GM19468 (cell line): ENCODE results near the gene USP37.

Experiments used
- ATAC-seq: cut with Tn5 transposase; IDR thresholded peaks from one replicate; pipeline ENCODE4 v1.9.1; 2021; ENCODE audit warnings: mild to moderate bottlenecking, moderate library complexity, moderate number of reproducible peaks; ENCODE audit not compliant: unreplicated experiment; ENCODE audit errors: extremely low read depth

The USP37 gene

DNA sequence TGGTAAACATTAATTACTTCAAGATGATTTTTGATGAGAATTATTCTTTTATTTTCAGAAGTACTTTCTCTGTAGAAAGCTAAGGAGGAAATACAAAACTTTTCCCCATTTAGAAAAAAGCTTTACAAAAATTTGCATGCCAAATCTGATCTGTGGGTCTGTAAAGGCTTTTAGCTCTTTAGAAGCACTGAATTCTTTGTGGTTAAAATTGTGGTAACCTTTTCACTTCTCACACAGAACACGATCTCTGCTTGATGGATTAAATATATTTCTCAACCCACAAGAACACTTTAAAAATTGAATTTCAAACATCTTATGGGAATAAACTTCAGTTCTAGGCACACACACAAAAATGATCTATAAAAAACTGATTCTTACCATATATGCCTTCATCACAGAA is 85.5 kb downstream of the USP37 start:
- no peak for ATAC-seq

DNA sequence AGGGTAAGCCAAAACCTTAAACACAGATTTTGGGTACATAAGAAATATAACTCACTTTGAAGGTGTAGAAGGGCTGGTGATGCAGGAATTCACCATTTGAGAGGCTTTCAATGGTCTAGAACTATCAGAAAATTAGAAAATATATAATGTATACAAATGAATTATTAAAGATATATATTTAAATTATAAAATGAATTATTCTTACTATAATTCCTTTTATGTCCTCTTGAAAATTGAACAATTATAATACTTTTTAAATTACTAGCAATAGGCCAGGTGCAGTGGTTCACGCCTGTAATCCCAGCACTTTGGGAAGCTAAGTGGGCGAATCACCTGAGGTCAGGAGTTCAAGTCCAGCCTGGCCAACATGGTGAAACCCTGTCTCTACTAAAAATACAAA is 88.6 kb downstream of the USP37 start:
- ATAC-seq: no peak

DNA sequence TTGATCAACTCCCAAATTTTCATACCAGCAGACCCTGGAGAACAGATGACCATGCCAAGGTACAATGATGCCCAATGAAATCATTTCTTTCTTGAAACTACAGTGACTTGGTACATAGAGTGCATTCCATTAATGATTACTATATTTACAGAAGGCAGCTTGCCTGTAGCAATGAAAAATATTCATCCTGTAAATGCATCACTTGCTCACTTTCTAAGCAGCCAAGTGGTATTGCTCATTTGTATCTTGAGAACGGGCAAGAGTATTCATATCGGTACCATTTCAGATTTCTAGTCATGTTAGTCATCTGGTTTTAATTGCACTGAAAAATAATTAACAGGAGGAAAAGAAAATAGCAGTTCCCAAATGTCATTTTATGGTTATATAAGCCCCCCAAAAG is 89.6 kb downstream of the USP37 start:
- no peak for ATAC-seq

DNA sequence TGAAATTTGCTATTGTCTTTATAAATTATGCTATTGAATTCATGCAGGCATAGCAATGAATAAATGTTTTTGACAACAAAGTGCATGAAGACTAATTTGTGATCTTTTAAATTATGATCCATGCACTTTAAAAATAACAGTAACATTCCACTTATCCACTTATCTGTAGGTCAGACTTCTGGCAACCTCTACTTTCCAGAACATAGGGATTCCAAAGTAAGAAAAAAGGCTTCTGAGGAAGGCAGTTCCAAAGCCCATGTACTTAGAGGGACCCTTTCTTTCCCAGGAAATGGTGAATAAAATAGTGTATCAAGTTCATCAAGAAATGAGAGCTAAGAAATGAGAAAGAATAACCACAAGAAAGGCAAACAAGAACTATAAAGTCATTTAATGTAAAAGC is 90.9 kb downstream of the USP37 start:
- no peak for ATAC-seq

DNA sequence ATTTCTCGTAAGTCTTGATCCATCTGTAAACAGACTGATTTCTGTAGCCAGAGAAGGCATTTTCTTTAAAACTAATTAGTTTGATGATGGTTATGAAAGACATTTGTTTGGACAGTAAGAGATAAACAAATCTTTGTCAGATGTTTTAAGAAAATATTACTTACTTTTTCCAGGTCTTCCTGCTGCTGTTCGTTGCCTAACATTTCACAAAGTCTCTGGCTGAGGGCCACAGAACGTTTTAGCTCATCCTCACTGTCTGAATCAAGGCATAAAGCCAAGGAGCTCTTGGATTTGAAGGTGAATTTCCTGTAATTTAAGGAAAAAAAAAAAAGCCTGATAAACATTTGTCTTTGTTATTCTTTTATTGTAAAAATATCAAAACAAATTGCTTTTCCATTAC is 91.5 kb downstream of the USP37 start:
- ATAC-seq: no peak

- no peak for ATAC-seq
These were observed 93.6 kb downstream of the USP37 start for GRCh38 chr2:218474527-218474926.

- ATAC-seq: no peak
These were observed 95.2 kb downstream of the USP37 start for GRCh38 chr2:218472988-218473387.

DNA sequence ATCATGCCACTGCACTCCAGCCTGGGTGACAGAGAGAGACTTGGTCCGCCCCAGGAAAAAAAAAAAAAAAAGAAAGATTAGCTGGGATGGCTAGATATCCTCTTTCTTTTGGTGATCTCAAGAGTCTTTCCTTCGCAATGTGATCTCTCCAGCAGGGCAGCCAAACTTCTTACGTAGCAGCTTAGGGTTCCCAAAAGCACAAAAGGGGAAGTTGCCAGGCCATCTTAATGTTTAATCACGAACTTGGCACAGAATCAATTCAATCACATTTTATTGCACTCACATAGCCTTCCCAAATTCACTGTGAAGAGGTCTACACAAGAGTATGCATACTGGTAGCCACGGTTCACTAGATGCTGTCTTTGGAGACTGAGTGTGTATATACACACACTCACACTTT is 96.2 kb downstream of the USP37 start:
- no peak for ATAC-seq

- ATAC-seq: no peak
These were observed 97.1 kb downstream of the USP37 start for GRCh38 chr2:218471036-218471435.

DNA sequence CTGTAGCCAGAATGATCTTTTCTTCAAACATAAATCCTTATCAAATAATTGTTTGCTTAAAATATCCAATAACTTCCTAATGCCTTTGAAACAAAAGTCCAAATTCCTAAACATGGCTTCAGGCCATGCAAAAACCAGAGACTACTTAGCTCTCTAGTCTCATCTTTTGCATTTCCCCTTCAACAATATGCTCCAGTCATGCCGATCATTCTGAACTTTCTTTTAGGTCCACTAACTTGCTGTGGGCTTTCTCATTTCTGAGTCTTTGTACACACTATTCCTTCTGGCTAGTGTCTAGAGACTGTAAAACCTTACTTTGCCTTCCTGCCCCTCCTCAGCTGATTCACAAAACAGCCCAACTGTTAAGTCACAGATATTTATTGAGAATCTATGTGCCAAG is 97.7 kb downstream of the USP37 start:
- no peak for ATAC-seq

DNA sequence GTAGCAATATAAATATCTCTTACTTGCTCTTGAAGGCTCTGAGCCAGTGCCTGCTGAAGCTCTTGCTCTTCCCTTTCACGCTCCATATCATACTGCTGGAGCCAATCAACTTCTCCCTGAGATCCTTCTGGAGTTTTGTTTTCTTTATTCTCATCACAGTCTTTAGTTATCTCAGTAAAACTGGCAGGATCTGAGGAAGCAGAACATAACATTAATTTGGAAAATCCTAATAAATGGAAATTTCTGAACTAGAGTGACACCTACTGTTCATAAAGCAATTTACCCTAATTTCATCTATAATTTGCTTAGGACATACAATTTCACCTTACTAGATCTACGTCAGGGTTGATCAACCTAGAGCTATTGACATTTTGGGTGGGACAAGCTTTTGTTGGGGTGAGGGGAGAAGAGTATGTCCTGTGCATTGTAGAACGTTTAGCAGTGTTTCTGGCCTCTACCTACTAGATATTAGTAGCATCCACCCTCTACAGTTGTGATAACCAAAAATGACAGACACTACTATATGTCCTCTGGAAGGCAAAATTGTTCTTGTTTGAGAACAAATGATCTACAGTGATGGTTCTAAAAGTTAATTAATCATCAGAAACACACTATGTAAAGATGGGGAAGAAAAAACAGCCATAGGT is 102.0 kb downstream of the USP37 start:
- no peak for ATAC-seq

- ATAC-seq: no peak
These were observed 109.6 kb downstream of the USP37 start for GRCh38 chr2:218458598-218458997.

GRCh38 chr2:218456849-218457248 is 111.3 kb downstream of the USP37 start:
- no peak for ATAC-seq

DNA sequence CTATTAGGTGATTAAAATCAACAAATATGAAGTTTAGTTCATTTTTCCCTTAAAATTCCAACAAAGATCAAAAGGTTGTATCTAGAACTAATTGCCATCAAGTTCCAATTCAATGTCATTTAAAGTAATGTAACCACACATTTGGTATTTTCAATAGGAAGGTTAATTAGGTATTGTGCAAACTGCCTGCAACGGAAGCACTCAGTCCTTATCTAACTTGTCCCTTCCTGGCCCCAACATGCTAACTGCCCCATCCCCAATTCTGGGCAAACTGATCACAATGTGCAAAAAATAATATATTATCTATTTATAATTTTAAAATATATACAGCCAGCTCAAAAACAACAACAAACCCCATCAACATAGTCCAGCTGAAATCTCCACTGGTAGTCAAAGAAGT is 116.1 kb downstream of the USP37 start:
- ATAC-seq: no peak

DNA sequence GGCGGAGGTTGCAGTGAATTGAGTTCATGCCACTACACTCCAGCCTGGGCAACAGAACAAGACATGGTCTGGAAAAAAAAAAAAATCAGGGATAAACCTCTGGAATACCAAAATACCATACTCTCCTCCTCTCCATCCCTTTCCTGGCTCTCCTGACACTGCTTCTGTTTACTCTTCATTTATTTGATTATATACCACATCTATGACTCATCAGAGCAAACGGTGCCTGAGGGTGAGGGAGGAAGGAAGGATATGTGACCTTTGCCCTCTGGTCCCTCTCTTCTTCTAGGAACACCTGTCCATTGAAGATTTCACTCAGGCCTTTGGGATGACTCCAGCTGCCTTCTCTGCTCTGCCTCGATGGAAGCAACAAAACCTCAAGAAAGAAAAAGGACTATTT is 119.2 kb downstream of the USP37 start:
- ATAC-seq: no peak

- no peak for ATAC-seq
These were observed 121.1 kb downstream of the USP37 start for GRCh38 chr2:218447072-218447471.

DNA sequence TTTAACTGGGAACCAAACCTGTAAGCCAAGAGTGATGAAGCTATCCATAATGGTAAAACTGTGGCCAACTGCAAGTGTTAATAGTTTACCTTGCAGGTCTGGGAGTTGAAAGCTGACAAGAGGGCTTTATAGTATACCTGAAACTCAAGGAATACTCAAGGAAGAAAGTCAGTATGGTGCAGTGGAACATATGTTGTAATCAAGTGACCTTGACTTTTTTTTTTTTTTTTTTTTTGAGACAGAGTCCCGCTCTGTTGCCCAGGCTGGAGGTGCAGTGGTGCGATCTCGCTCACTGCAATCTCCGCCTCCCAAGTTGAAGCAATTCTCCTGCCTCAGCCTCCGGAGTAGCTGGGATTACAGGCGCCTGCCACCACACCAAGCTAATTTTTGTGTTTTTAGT is 121.6 kb downstream of the USP37 start:
- no peak for ATAC-seq

GRCh38 chr2:218445602-218446001 is 122.5 kb downstream of the USP37 start:
- no peak for ATAC-seq

DNA sequence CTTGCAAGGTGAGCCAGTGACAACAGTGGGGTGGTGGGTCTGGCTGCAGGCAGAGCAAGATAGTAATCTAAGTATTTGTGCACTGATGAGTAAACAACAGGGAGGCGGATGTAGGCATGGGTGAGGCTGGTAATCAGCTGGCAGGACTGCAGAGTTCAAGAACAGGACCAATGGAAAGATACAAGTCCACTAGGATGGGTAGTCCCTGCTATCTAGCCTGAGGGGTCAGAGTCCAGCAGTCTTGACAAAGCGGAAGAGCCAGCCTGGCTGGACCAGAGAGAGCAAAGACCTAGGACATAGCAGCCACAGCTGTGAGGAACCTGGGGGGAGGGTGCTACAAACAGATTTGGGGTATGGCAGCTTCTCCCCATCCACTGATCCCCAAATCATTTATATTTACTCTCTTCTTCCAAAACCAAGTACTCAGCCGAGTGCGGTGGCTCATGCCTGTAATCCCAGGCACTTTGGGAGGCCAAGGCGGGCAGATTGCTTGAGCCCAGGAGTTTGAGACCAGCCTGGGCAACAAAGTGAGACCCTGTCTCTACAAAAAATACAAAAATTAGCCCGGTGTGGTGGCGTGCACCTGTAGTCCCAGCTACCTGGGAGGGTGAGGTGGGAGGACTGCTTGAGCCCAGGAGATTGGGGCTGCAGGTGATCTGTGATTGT is 123.3 kb downstream of the USP37 start:
- no peak for ATAC-seq

- ATAC-seq: no peak
These were observed 129.6 kb downstream of the USP37 start for GRCh38 chr2:218438596-218438995.

DNA sequence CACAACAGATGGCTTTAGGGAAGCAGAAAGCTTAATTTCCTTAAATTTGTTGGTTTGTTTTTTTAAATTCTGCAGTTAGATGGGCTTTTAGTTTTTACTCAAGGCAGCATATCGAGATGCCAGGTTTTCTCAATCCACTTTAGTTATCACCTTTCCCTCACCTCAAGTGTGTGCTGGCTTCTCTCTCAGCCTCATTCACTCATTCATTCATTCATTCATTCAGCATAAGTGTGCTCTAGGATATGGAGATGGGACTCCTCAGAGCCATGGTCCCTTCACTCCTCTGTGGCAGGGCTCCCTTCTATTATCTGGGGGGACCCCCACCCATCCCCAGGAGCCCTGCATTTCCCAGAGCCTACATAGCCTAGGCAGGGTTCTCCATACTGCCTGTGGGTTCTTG is 130.2 kb downstream of the USP37 start:
- no peak for ATAC-seq

- no peak for ATAC-seq
These were observed 131.2 kb downstream of the USP37 start for GRCh38 chr2:218436992-218437391.
